MCF 10A (cell line): ENCODE data around the gene CLK2. TPM values are rescaled to one million over a fixed set of nuclear protein-coding genes. Genes with fewer than 3 reads are reported as not detected.

ENCODE experiments used
- BruUV-seq: library from RNA; stranded (reverse); fragments of 400-500 nt; replicated peaks from 2 replicates; lab custom pipeline; 2021; lab: Mats Ljungman, UMichigan
- CTCF ChIA-PET: fragments of 300-600 bp; sonication (Branson Sonifier 250); formaldehyde crosslinking; extraction: SDS; loops from one replicate; lab custom pipeline; 2021; ENCODE audit warnings: antibody characterized with exemption, inconsistent platforms; lab: Yijun Ruan, JAX
- POLR2A ChIA-PET: fragments of 300-600, 350-650 bp; sonication (Branson Sonifier 250); formaldehyde crosslinking; extraction: SDS; loops from one replicate; lab custom pipeline; 2020; ENCODE audit warnings: antibody characterized with exemption, inconsistent platforms; lab: Yijun Ruan, JAX
- DNase-seq: peaks from one replicate; pipeline ENCODE4 v3.0.0-alpha.2; 2018; ENCODE audit not compliant: unreplicated experiment
- H3K27ac Mint-ChIP-seq: one replicate; pipeline ENCODE4 v1.8.0; 2022; ENCODE audit warnings: mild to moderate bottlenecking, low read depth, mixed read lengths; ENCODE audit not compliant: unreplicated experiment
- H3K27me3 Mint-ChIP-seq: one replicate; pipeline ENCODE4 v1.8.0; 2022; ENCODE audit warnings: mixed read lengths; ENCODE audit not compliant: insufficient read depth, unreplicated experiment
- H3K36me3 Mint-ChIP-seq: one replicate; pipeline ENCODE4 v1.8.0; 2022; ENCODE audit warnings: mild to moderate bottlenecking, moderate library complexity, mixed read lengths; ENCODE audit not compliant: insufficient read depth, unreplicated experiment
- H3K4me1 Mint-ChIP-seq: one replicate; pipeline ENCODE4 v1.8.0; 2022; ENCODE audit warnings: mixed read lengths; ENCODE audit not compliant: insufficient read depth, unreplicated experiment
- H3K4me3 Mint-ChIP-seq: one replicate; pipeline ENCODE4 v1.8.0; 2022; ENCODE audit warnings: mild to moderate bottlenecking, moderate library complexity, mixed read lengths; ENCODE audit not compliant: unreplicated experiment
- H3K9me3 Mint-ChIP-seq: one replicate; pipeline ENCODE4 v1.8.0; 2022; ENCODE audit warnings: mixed read lengths; ENCODE audit not compliant: unreplicated experiment
- CTCF ChIP-seq: fragments of 200-600 bp; IDR thresholded peaks from one replicate; pipeline ENCODE4 v1.8.0; 2022; ENCODE audit warnings: antibody characterized with exemption, mild to moderate bottlenecking; ENCODE audit not compliant: unreplicated experiment
- intact Hi-C: fragments of 100-400 bp; cut with micrococcal nuclease; formaldehyde crosslinking; loops from 2 replicates; pipeline ENCODE4 v1.14.1; 2022
- total RNA-seq: library from RNA; stranded (reverse); gene quantifications from 2 replicates; pipeline ENCODE4 v1.2.3, GENCODE V29; 2022

Gene CLK2
- total RNA-seq, 1 experiment from 2014 or later, result 78.6 TPM

DNA sequence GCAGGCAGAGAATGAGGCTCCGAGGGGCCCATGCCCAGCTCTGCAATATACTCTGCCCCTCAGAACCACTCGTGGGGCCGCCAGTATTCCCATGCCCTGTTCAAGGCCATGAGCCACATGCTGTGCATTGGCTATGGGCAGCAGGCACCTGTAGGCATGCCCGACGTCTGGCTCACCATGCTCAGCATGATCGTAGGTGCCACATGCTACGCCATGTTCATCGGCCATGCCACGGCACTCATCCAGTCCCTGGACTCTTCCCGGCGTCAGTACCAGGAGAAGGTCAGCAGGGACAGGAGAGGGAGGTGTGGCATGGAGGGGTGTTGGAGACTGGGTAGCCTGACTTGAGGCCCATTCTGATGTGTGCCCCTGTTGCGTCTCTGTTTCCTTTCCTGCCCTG, 11.2 kb upstream of the CLK2 start:
- Mint-ChIP-seq H3K4me3 (no peak overlapping the region), H3K4me1 (peaks cover 2% of the 10 kb centered on the region), H3K9me3 (no peaks in the 10 kb centered on the region), H3K36me3 (no peaks in the 10 kb centered on the region), H3K27ac (no peak overlapping the region), H3K27me3 (no peaks in the 10 kb centered on the region)
- ChIA-PET POLR2A (interaction anchor here (0.6 kb wide), 1 partner anchor 106 kb away, joined by 3 read pairs; no protein-coding TSS in a partner anchor), CTCF (interaction anchor here (2.2 kb wide), 1 partner anchor 34 kb away, joined by 10 read pairs; no protein-coding TSS in a partner anchor)
- intact Hi-C loops, result no loop called here
- no peak for TF ChIP-seq CTCF
- BruUV-seq, result no TSS peak
- DNase-seq, result no peak

GRCh38 chr1:155282488-155283091, 9.3 kb upstream of the CLK2 start:
- H3K27me3 Mint-ChIP-seq, result no peaks in the 10 kb centered on the region
- no peak for TF ChIP-seq CTCF
- intact Hi-C loops, result no loop called here

GRCh38 chr1:155279268-155279667, 6.0 kb upstream of the CLK2 start:
- intact Hi-C loops, result no loop called here
- no TSS peak for BruUV-seq
- H3K9me3 Mint-ChIP-seq, result no peaks in the 10 kb centered on the region

More at GRCh38 chr1:155282488-155283091, 9.3 kb upstream of the CLK2 start:
- no peak overlapping the region for H3K27ac Mint-ChIP-seq
- ChIA-PET POLR2A (interaction anchor here (0.7 to 2.2 kb wide), 3 partner anchors 20 to 462 kb away, joined by 3 to 5 read pairs (median 3); partner anchors contain the start of genes FDPS and SCAMP3), CTCF (interaction anchor here (0.6 kb wide), 1 partner anchor 32 kb away, joined by 3 read pairs; no protein-coding TSS in a partner anchor)
- H3K9me3 Mint-ChIP-seq, result no peaks in the 10 kb centered on the region
- H3K4me3 Mint-ChIP-seq, result no peak overlapping the region
- H3K36me3 Mint-ChIP-seq, result no peaks in the 10 kb centered on the region
- DNase-seq, result no peak
- H3K4me1 Mint-ChIP-seq, result peaks cover 11% of the 10 kb centered on the region
- no TSS peak for BruUV-seq

More at GRCh38 chr1:155279268-155279667, 6.0 kb upstream of the CLK2 start:
- Mint-ChIP-seq H3K4me1 (peaks cover 11% of the 10 kb centered on the region), H3K27ac (no peak overlapping the region), H3K36me3 (no peaks in the 10 kb centered on the region), H3K4me3 (no peak overlapping the region), H3K27me3 (no peaks in the 10 kb centered on the region)
- CTCF ChIA-PET, result interaction anchor here (0.8 to 3.5 kb wide), 6 partner anchors 13 to 43 kb away, joined by 3 to 34 read pairs (median 8); partner anchors contain the start of gene RUSC1
- TF ChIP-seq CTCF, result no peak
- POLR2A ChIA-PET, result interaction anchor here (0.6 to 3.0 kb wide), 3 partner anchors 23 to 611 kb away, joined by 3 to 21 read pairs (median 3); no protein-coding TSS in a partner anchor
- no peak for DNase-seq
